Left lung (tissue), 10 donors: ENCODE data around the gene FAM222A. TPM values are rescaled to one million over a fixed set of nuclear protein-coding genes. Genes with fewer than 3 reads are reported as not detected.

Source experiments
- ATAC-seq: fragments of 200-7000 bp; cut with Tn5 transposase; one replicate; pipeline ENCODE4 v1.9.1; 2020; ENCODE audit warnings: moderate library complexity
- DNase-seq, 4 donors: peaks; one replicate each; pipeline ENCODE4 v3.0.0-alpha.2; 2013 to 2020
- H3K27ac ChIP-seq, 2 donors: fragments of 200-600 bp; sonication (generic) in 1 of 2; one replicate each; pipeline versions ENCODE4 v1.5.0 to v1.8.0; 2020 to 2021
- H3K27me3 ChIP-seq, 2 donors: fragments of 200-600 bp; sonication (generic) in 1 of 2; one replicate each; pipeline versions ENCODE4 v1.5.0 to v1.8.0; 2020 to 2021
- H3K36me3 ChIP-seq, 2 donors: fragments of 200-600 bp; sonication (generic) in 1 of 2; one replicate each; pipeline versions ENCODE4 v1.5.0 to v1.8.0; 2020 to 2021
- H3K4me1 ChIP-seq, 2 donors: fragments of 200-600 bp; one replicate each; pipeline ENCODE4 v1.8.0; 2021
- H3K4me3 ChIP-seq, 2 donors: fragments of 200-600 bp; sonication (generic) in 1 of 2; one replicate each; pipeline versions ENCODE4 v1.5.0 to v1.8.0; 2020 to 2021; ENCODE audit warnings: mild to moderate bottlenecking in 1 of 2
- H3K9me3 ChIP-seq, 2 donors: fragments of 200-600 bp; sonication (generic) in 1 of 2; one replicate each; pipeline versions ENCODE4 v1.5.0 to v1.8.0; 2020 to 2021
- intact Hi-C, 2 donors: fragments of 100-400 bp; cut with DNase I; formaldehyde crosslinking; loops; one replicate each; pipeline versions ENCODE4 v1.11.2 to v1.14.2; 2022
- polyA plus RNA-seq, 6 donors: library from polyadenylated mRNA; unstranded; fragments of 120-200 nt; gene quantifications; one replicate each; pipeline ENCODE4 v1.2.1, GENCODE V29; 2013; ENCODE audit not compliant: insufficient read length in 6 of 6
- total RNA-seq, 2 donors: library from RNA; stranded (reverse); fragmentation: NEBNext Ultra II Directional; extraction: Animal tissue kit (Norgen Biotek cat#: 25700); gene quantifications; one replicate each; pipeline ENCODE4 v1.2.1, GENCODE V29; 2021
- TF ChIP-seq, protein P1 (sequence below), 2 donors: fragments of 200-600 bp; sonication (generic) in 1 of 2; IDR thresholded peaks; one replicate each; pipeline versions ENCODE4 v1.5.0 to v1.8.0; 2021; ENCODE audit warnings: antibody characterized with exemption in 2 of 2
- donor health status: DM: no; HTN: yes; CAD: no.
- donor health status: DM: no; HTN: no; CAD: no.

FAM222A gene
- total and polyA plus RNA-seq, 8 donors, result 1.8 to 4.0 (median 2.6) TPM

DNA sequence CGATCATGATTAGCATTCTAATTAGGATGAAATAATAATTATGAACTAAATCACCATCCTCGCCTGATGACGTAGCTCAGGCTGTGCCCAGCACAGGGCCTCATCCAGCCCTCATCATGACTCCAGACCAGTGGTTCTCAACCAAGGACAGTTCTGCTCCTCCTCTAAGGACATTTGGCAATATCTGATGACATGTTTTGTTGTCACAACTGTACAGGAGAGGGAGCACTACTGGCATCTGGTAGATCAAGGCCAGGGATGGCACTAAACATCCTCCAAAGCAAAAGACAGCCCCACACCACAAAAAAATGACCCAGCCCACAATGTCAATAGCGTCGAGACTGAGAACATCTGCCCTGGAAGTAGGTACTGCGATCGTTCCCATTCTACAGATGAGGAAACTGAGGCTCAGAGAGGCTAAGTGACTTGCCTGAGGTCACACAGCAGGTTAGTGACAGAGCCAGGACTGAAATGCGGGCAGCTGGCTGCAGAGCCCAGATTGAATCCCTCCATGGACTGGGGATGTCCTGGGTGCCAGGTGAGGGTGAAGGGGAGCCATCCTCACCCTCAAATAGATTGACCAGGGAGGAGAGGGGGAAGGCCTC is 104.1 kb downstream of the FAM222A start:
- no peaks in the 10 kb centered on the region for H3K36me3 ChIP-seq
- H3K27ac ChIP-seq, result no peak overlapping the region
- H3K4me3 ChIP-seq, result no peak overlapping the region
- TF ChIP-seq, protein P1, sequence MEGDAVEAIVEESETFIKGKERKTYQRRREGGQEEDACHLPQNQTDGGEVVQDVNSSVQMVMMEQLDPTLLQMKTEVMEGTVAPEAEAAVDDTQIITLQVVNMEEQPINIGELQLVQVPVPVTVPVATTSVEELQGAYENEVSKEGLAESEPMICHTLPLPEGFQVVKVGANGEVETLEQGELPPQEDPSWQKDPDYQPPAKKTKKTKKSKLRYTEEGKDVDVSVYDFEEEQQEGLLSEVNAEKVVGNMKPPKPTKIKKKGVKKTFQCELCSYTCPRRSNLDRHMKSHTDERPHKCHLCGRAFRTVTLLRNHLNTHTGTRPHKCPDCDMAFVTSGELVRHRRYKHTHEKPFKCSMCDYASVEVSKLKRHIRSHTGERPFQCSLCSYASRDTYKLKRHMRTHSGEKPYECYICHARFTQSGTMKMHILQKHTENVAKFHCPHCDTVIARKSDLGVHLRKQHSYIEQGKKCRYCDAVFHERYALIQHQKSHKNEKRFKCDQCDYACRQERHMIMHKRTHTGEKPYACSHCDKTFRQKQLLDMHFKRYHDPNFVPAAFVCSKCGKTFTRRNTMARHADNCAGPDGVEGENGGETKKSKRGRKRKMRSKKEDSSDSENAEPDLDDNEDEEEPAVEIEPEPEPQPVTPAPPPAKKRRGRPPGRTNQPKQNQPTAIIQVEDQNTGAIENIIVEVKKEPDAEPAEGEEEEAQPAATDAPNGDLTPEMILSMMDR (IDR thresholded peaks at IDR 0.05), result no peak
- peaks cover 0 to 3% of the 10 kb centered on the region in 2 donors for H3K4me1 ChIP-seq
- H3K9me3 ChIP-seq, result no peaks in the 10 kb centered on the region
- DNase-seq (peak in 1 of 4 donors; percentile 31), ATAC-seq (no peak)
- intact Hi-C loops, result no loop called here
- H3K27me3 ChIP-seq, result peaks cover 0 to 23% of the 10 kb centered on the region in 2 donors

DNA sequence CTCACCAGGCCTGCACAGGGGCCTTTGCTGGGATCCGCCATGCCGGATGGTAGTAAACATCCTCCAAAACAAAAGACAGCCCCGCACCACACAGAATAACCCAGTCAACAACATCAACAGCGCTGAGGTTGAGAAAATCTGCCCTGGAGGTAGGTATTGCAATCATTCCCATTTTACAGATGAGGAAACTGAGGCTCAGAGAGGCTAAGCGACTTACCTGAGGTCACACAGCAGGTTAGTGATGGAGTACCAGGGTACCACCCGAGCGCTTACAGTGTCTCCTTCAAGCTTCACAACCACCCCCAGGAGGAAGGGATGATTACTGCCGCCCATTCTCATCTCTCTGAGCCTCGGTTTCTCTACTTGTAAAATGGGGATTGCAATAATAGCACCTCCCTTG is 104.6 kb downstream of the FAM222A start:
- Histone ChIP-seq H3K27ac (no peak overlapping the region), H3K9me3 (no peaks in the 10 kb centered on the region), H3K36me3 (no peaks in the 10 kb centered on the region), H3K4me1 (peaks cover 0 to 3% of the 10 kb centered on the region in 2 donors), H3K27me3 (peaks cover 0 to 23% of the 10 kb centered on the region in 2 donors), H3K4me3 (no peak overlapping the region)
- DNase-seq (no peak), ATAC-seq (no peak)
- TF ChIP-seq, protein P1 (IDR thresholded peaks at IDR 0.05), result no peak
- intact Hi-C loops, result no loop called here

DNA sequence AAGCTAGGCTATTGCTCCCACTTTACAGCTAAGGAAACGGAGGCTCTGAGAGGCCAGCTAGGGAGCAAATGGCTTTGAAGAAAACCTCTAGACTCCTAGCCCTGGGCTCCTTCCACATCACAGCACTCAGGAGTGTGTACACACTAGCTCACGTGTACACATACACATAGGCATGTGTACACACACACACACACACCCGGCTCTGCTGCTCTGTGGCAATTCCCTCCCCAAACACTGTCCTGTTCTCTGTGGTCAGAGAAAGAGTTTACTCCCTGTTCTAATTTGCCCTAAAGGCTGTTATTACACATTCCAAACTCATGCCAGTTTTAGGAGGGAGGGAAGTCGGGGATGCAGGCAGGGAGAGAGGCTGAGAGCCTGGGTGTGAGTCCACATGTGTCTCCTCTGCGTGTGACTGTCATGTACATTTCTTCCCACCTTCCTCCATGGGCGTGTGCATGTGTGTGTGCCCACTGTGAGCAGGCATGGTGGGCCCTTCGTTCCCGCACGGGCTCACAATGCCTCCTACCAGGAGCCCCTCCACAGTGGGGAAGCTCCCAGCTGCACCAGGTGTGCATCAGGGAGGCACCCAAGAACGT is 105.4 kb downstream of the FAM222A start:
- intact Hi-C loops, result no loop called here
- no peaks in the 10 kb centered on the region for H3K9me3 ChIP-seq
- no peak overlapping the region for H3K27ac ChIP-seq
- peaks cover 0 to 6% of the 10 kb centered on the region in 2 donors for H3K4me1 ChIP-seq
- H3K27me3 ChIP-seq, result peaks cover 0 to 23% of the 10 kb centered on the region in 2 donors
- DNase-seq (peak in 1 of 4 donors; percentile 28), ATAC-seq (peak; percentile 36)
- TF ChIP-seq, protein P1 (IDR thresholded peaks at IDR 0.05), result no peak
- H3K36me3 ChIP-seq, result no peaks in the 10 kb centered on the region
- H3K4me3 ChIP-seq, result no peak overlapping the region

Other genes with a start within 250 kb of the FAM222A start
- gene KCTD10, start 236.5 kb upstream of the FAM222A start, total RNA-seq, result 10 to 100 TPM; 58.3 to 68.2 TPM
- gene KCTD10, start 236.5 kb upstream of the FAM222A start, polyA plus RNA-seq, result 10 to 100 TPM; 42.7 to 51.0 (median 47.3) TPM
- gene UBE3B, start 236.2 kb upstream of the FAM222A start, total RNA-seq, result 10 to 100 TPM; 41.4 to 42.5 TPM
- 10 to 100 TPM; 30.5 to 36.2 (median 33.3) TPM for gene UBE3B, start 236.2 kb upstream of the FAM222A start, polyA plus RNA-seq
- gene MMAB, start 140.3 kb upstream of the FAM222A start, total RNA-seq, result 10 to 100 TPM; 43.9 to 76.1 TPM
- 10 to 100 TPM; 24.9 to 36.2 (median 28.7) TPM for gene MMAB, start 140.3 kb upstream of the FAM222A start, polyA plus RNA-seq
- 10 to 100 TPM; 23.3 to 46.1 TPM for gene MVK, start 140.0 kb upstream of the FAM222A start, total RNA-seq
- gene MVK, start 140.0 kb upstream of the FAM222A start, polyA plus RNA-seq, result 10 to 100 TPM; 11.1 to 20.7 (median 15.7) TPM
- gene TRPV4, start 119.6 kb downstream of the FAM222A start, total RNA-seq, result 1 to 10 TPM; 2.2 to 3.2 TPM
- 1 to 10 TPM; 2.7 to 3.7 (median 3.3) TPM for gene TRPV4, start 119.6 kb downstream of the FAM222A start, polyA plus RNA-seq
- 10 to 100 TPM; 37.1 to 43.3 TPM for gene GLTP, start 166.7 kb downstream of the FAM222A start, total RNA-seq
- 10 to 100 TPM; 30.1 to 33.3 (median 31.2) TPM for gene GLTP, start 166.7 kb downstream of the FAM222A start, polyA plus RNA-seq
- gene TCHP, start 186.4 kb downstream of the FAM222A start, total RNA-seq, result 10 to 100 TPM; 15.4 to 15.6 TPM
- gene TCHP, start 186.4 kb downstream of the FAM222A start, polyA plus RNA-seq, result 10 to 100 TPM; 22.7 to 27.3 (median 25.2) TPM